VCaP (cell line): ENCODE data around the gene LDLR.

ENCODE experiments used
- H3K27ac ChIP-seq: fragments of 450-650 bp; 2 replicates; pipeline ENCODE4 v1.5.1; 2017
- CTCF ChIP-seq: fragments of 450-650 bp; conservative IDR thresholded peaks from 2 replicates; pipeline ENCODE4 v1.5.1; 2017; ENCODE audit warnings: mild to moderate bottlenecking, moderate library complexity

The LDLR gene

GRCh38 chr19:11164879-11165406, 75.7 kb downstream of the LDLR start:
- H3K27ac ChIP-seq, result no peak overlapping the region
- no peak for TF ChIP-seq CTCF

- no peak overlapping the region for H3K27ac ChIP-seq
These were observed 76.3 kb downstream of the LDLR start for GRCh38 chr19:11165486-11166030.

GRCh38 chr19:11166281-11167142, 77.2 kb downstream of the LDLR start:
- no peak overlapping the region for H3K27ac ChIP-seq
- TF ChIP-seq CTCF, result no peak

More at GRCh38 chr19:11165486-11166030, 76.3 kb downstream of the LDLR start:
- TF ChIP-seq CTCF, result no peak

GRCh38 chr19:11168568-11168967, 79.3 kb downstream of the LDLR start:
- H3K27ac ChIP-seq, result no peak overlapping the region
- TF ChIP-seq CTCF, result no peak

GRCh38 chr19:11169896-11170678, 80.8 kb downstream of the LDLR start:
- TF ChIP-seq CTCF, result no peak
- no peak overlapping the region for H3K27ac ChIP-seq

GRCh38 chr19:11171144-11171543, 81.9 kb downstream of the LDLR start:
- H3K27ac ChIP-seq, result no peak overlapping the region
- TF ChIP-seq CTCF, result no peak

- no peak for TF ChIP-seq CTCF
- H3K27ac ChIP-seq, result no peak overlapping the region
These were observed 83.3 kb downstream of the LDLR start for GRCh38 chr19:11172576-11172975.
